DOHH2 (cell line): ENCODE data around the gene TCFL5.

Source experiments
- H3F3A ChIP-seq: fragments of 200-600 bp; sonication (generic), shearing (Covaris generic); 2 replicates; pipeline ENCODE4 v1.6.0; 2016; ENCODE audit warnings: antibody characterized with exemption, mild to moderate bottlenecking; ENCODE audit not compliant: control insufficient read depth, insufficient read depth
- H3K27ac ChIP-seq: fragments of 200-600 bp; sonication (generic); 2 replicates; pipeline ENCODE4 v1.5.1; 2014; ENCODE audit warnings: low read depth, mild to moderate bottlenecking, low read length, moderate library complexity
- H3K27me3 ChIP-seq: fragments of 200-600 bp; sonication (generic); 2 replicates; pipeline ENCODE4 v1.6.1; 2014; ENCODE audit warnings: mild to moderate bottlenecking, low read length, mixed read lengths; ENCODE audit not compliant: control insufficient read depth
- H3K36me3 ChIP-seq: fragments of 200-600 bp; sonication (generic); 2 replicates; pipeline ENCODE4 v1.6.1; 2014; ENCODE audit warnings: mild to moderate bottlenecking, low read length, moderate library complexity, mixed read lengths; ENCODE audit not compliant: control insufficient read depth
- H3K4me1 ChIP-seq: fragments of 200-600 bp; sonication (generic); 2 replicates; pipeline ENCODE4 v1.6.1; 2014; ENCODE audit warnings: mild to moderate bottlenecking, low read length, mixed read lengths; ENCODE audit not compliant: control insufficient read depth
- H3K4me2 ChIP-seq: fragments of 200-600 bp; sonication (generic); 2 replicates; pipeline ENCODE4 v1.6.0; 2014; ENCODE audit warnings: mild to moderate bottlenecking, low read length, moderate library complexity
- H3K4me3 ChIP-seq: fragments of 200-600 bp; sonication (generic); 2 replicates; pipeline ENCODE4 v1.5.1; 2014; ENCODE audit warnings: mild to moderate bottlenecking, low read length, mixed read lengths
- H3K79me2 ChIP-seq: fragments of 200-600 bp; sonication (generic); 2 replicates; pipeline ENCODE4 v1.6.1; 2014; ENCODE audit warnings: mild to moderate bottlenecking, low read length, mixed read lengths; ENCODE audit not compliant: control insufficient read depth
- H3K9me2 ChIP-seq: fragments of 200-600 bp; sonication (generic); replicated peaks from 2 replicates; pipeline ENCODE4 v1.6.1; 2014; ENCODE audit warnings: mild to moderate bottlenecking, low read length, mixed read lengths; ENCODE audit not compliant: control insufficient read depth
- H3K9me3 ChIP-seq: fragments of 200-600 bp; sonication (generic); 2 replicates; pipeline ENCODE4 v1.6.1; 2014; ENCODE audit warnings: antibody characterized with exemption, low read length, mixed read lengths; ENCODE audit not compliant: control insufficient read depth, insufficient read depth
- H4K20me1 ChIP-seq: fragments of 200-600 bp; sonication (generic); 2 replicates; pipeline ENCODE4 v1.6.0; 2014; ENCODE audit warnings: low read depth, mild to moderate bottlenecking, antibody characterized with exemption, low read length, moderate library complexity; ENCODE audit not compliant: control insufficient read depth, insufficient read depth
- CTCF ChIP-seq: fragments of 200-600 bp; sonication (generic); IDR thresholded peaks from one replicate; pipeline ENCODE4 v1.5.1; 2014; ENCODE audit warnings: antibody characterized with exemption, mild to moderate bottlenecking, low read depth, low read length; ENCODE audit not compliant: poor library complexity, severe bottlenecking
- EZH2phosphoT487 ChIP-seq: fragments of 200-600 bp; sonication (generic); IDR thresholded peaks from 2 replicates; pipeline ENCODE4 v1.6.1; 2017; ENCODE audit warnings: borderline replicate concordance, mild to moderate bottlenecking, antibody characterized with exemption, low read length, moderate library complexity, mixed read lengths

The TCFL5 gene

GRCh38 chr20:62822239-62822787, 39.3 kb downstream of the TCFL5 start:
- H3K4me1 ChIP-seq: peaks cover 19% of the 10 kb centered on the region

GRCh38 chr20:62821726-62822210, 39.9 kb downstream of the TCFL5 start:
- H3K27me3 ChIP-seq: peaks cover 32% of the 10 kb centered on the region
- H3K4me1 ChIP-seq: peaks cover 19% of the 10 kb centered on the region

More at GRCh38 chr20:62822239-62822787, 39.3 kb downstream of the TCFL5 start:
- Histone ChIP-seq H4K20me1 (no peaks in the 10 kb centered on the region), H3K9me3 (no peaks in the 10 kb centered on the region), H3K4me3 (no peak overlapping the region), H3K27me3 (peaks cover 32% of the 10 kb centered on the region), H3K79me2 (no peaks in the 10 kb centered on the region), H3K9me2 (no peaks in the 10 kb centered on the region), H3K4me2 (no peak overlapping the region), H3K36me3 (no peaks in the 10 kb centered on the region), H3K27ac (no peak overlapping the region), H3F3A (peaks cover 3% of the 10 kb centered on the region; the same call in 1 of the 2 replicates)
- TF ChIP-seq EZH2phosphoT487 (no peak), CTCF (no peak)

GRCh38 chr20:62820962-62821725, 40.5 kb downstream of the TCFL5 start:
- Histone ChIP-seq H4K20me1 (no peaks in the 10 kb centered on the region), H3K4me2 (no peak overlapping the region), H3K36me3 (no peaks in the 10 kb centered on the region), H3K4me1 (peaks cover 17% of the 10 kb centered on the region), H3K27ac (no peak overlapping the region), H3K79me2 (no peaks in the 10 kb centered on the region), H3K27me3 (peaks cover 37% of the 10 kb centered on the region), H3F3A (peaks cover 3% of the 10 kb centered on the region; the same call in 1 of the 2 replicates), H3K9me3 (no peaks in the 10 kb centered on the region), H3K4me3 (no peak overlapping the region), H3K9me2 (no peaks in the 10 kb centered on the region)
- TF ChIP-seq CTCF (no peak), EZH2phosphoT487 (no peak)

More at GRCh38 chr20:62821726-62822210, 39.9 kb downstream of the TCFL5 start:
- Histone ChIP-seq H3K27ac (no peak overlapping the region), H3K36me3 (no peaks in the 10 kb centered on the region), H3K4me3 (no peak overlapping the region), H3K9me3 (no peaks in the 10 kb centered on the region), H3K4me2 (no peak overlapping the region), H3K9me2 (no peaks in the 10 kb centered on the region), H3K79me2 (no peaks in the 10 kb centered on the region), H4K20me1 (no peaks in the 10 kb centered on the region), H3F3A (peaks cover 3% of the 10 kb centered on the region; the same call in 1 of the 2 replicates)
- TF ChIP-seq EZH2phosphoT487 (no peak), CTCF (no peak)
